ENCODE results near the gene CDKN1C.
A peak's percentile ranks its signal among the peaks of the same experiment; 100 is the strongest.

The CDKN1C gene

GRCh38 chr11:2877474-2877873, 8.1 kb downstream of the CDKN1C start:
- Mint-ChIP-seq H3K27ac (no peak overlapping the region), H3K9me3 (no peaks in the 10 kb centered on the region), H3K36me3 (no peaks in the 10 kb centered on the region), H3K4me3 (no peak overlapping the region), H3K4me1 (no peaks in the 10 kb centered on the region)
- ATAC-seq (no peak), DNase-seq (ENCODE audit: low spot score in 2 of 2) (no peak)

- Mint-ChIP-seq H3K36me3 (peaks cover 7% of the 10 kb centered on the region), H3K4me1 (peaks cover 13% of the 10 kb centered on the region), H3K27ac (no peak overlapping the region), H3K9me3 (no peaks in the 10 kb centered on the region), H3K4me3 (no peak overlapping the region)
- ATAC-seq (no peak), DNase-seq (ENCODE audit: low spot score in 2 of 2) (no peak)
These were observed 10.6 kb downstream of the CDKN1C start for GRCh38 chr11:2874963-2875362.

GRCh38 chr11:2870969-2871680, 14.4 kb downstream of the CDKN1C start:
- Mint-ChIP-seq H3K27ac (no peak overlapping the region), H3K4me3 (no peak overlapping the region), H3K36me3 (peaks cover 7% of the 10 kb centered on the region), H3K4me1 (peaks cover 13% of the 10 kb centered on the region), H3K9me3 (no peaks in the 10 kb centered on the region)
- no peak for DNase-seq (ENCODE audit: low spot score in 2 of 2)
- peak; percentile 5 for ATAC-seq

- ATAC-seq (peak; percentile 27), DNase-seq (ENCODE audit: low spot score in 2 of 2) (no peak)
- Mint-ChIP-seq H3K4me3 (no peak overlapping the region), H3K27ac (no peak overlapping the region), H3K36me3 (peaks cover 7% of the 10 kb centered on the region), H3K4me1 (peaks cover 13% of the 10 kb centered on the region), H3K9me3 (no peaks in the 10 kb centered on the region)
These were observed 15.1 kb downstream of the CDKN1C start for GRCh38 chr11:2870460-2870859.

- no peak for ATAC-seq
These were observed 15.8 kb downstream of the CDKN1C start for GRCh38 chr11:2869561-2870427.

GRCh38 chr11:2869134-2869526, 16.4 kb downstream of the CDKN1C start:
- Mint-ChIP-seq H3K27ac (no peak overlapping the region), H3K9me3 (no peaks in the 10 kb centered on the region), H3K36me3 (peaks cover 7% of the 10 kb centered on the region), H3K4me1 (peaks cover 13% of the 10 kb centered on the region), H3K4me3 (no peak overlapping the region)
- peak; percentile 30 for ATAC-seq
- DNase-seq (ENCODE audit: low spot score in 2 of 2) = no peak

More at GRCh38 chr11:2869561-2870427, 15.8 kb downstream of the CDKN1C start:
- Mint-ChIP-seq H3K4me3 (no peak overlapping the region), H3K4me1 (peaks cover 13% of the 10 kb centered on the region), H3K27ac (no peak overlapping the region), H3K9me3 (no peaks in the 10 kb centered on the region), H3K36me3 (peaks cover 7% of the 10 kb centered on the region)
- no peak for DNase-seq (ENCODE audit: low spot score in 2 of 2)

GRCh38 chr11:2868506-2869133, 17.0 kb downstream of the CDKN1C start:
- Mint-ChIP-seq H3K4me1 (peaks cover 13% of the 10 kb centered on the region), H3K4me3 (peak overlapping the region; percentile 20), H3K36me3 (peaks cover 7% of the 10 kb centered on the region), H3K9me3 (no peaks in the 10 kb centered on the region), H3K27ac (no peak overlapping the region)
- no peak for ATAC-seq
- no peak for DNase-seq (ENCODE audit: low spot score in 2 of 2)

- H3K36me3 Mint-ChIP-seq = peaks cover 7% of the 10 kb centered on the region
- DNase-seq (ENCODE audit: low spot score in 2 of 2) (no peak), ATAC-seq (no peak)
- H3K4me1 Mint-ChIP-seq = peaks cover 13% of the 10 kb centered on the region
- no peak overlapping the region for H3K27ac Mint-ChIP-seq
- H3K9me3 Mint-ChIP-seq = no peaks in the 10 kb centered on the region
- peak overlapping the region; percentile 20 for H3K4me3 Mint-ChIP-seq
These were observed 17.7 kb downstream of the CDKN1C start for GRCh38 chr11:2867722-2868505.

GRCh38 chr11:2867142-2867541, 18.4 kb downstream of the CDKN1C start:
- H3K9me3 Mint-ChIP-seq = no peaks in the 10 kb centered on the region
- H3K27ac Mint-ChIP-seq = no peak overlapping the region
- ATAC-seq (no peak), DNase-seq (ENCODE audit: low spot score in 2 of 2) (no peak)
- peaks cover 7% of the 10 kb centered on the region for H3K36me3 Mint-ChIP-seq
- H3K4me1 Mint-ChIP-seq = peaks cover 13% of the 10 kb centered on the region
- H3K4me3 Mint-ChIP-seq = no peak overlapping the region

GRCh38 chr11:2865922-2866577, 19.5 kb downstream of the CDKN1C start:
- DNase-seq (ENCODE audit: low spot score in 2 of 2) (no peak), ATAC-seq (no peak)
- Mint-ChIP-seq H3K27ac (no peak overlapping the region), H3K4me1 (peaks cover 3% of the 10 kb centered on the region), H3K4me3 (no peak overlapping the region), H3K9me3 (no peaks in the 10 kb centered on the region), H3K36me3 (no peaks in the 10 kb centered on the region)

- H3K36me3 Mint-ChIP-seq = no peaks in the 10 kb centered on the region
- no peak for ATAC-seq
- H3K9me3 Mint-ChIP-seq = no peaks in the 10 kb centered on the region
- no peak for DNase-seq (ENCODE audit: low spot score in 2 of 2)
- no peak overlapping the region for H3K4me3 Mint-ChIP-seq
- no peak overlapping the region for H3K27ac Mint-ChIP-seq
- no peaks in the 10 kb centered on the region for H3K4me1 Mint-ChIP-seq
These were observed 20.7 kb downstream of the CDKN1C start for GRCh38 chr11:2864901-2865300.

GRCh38 chr11:2863276-2863618, 22.3 kb downstream of the CDKN1C start:
- Mint-ChIP-seq H3K9me3 (no peaks in the 10 kb centered on the region), H3K27ac (no peak overlapping the region), H3K4me1 (no peaks in the 10 kb centered on the region), H3K36me3 (no peaks in the 10 kb centered on the region), H3K4me3 (no peak overlapping the region)
- ATAC-seq = no peak
- no peak for DNase-seq (ENCODE audit: low spot score in 2 of 2)

GRCh38 chr11:2862395-2863275, 22.9 kb downstream of the CDKN1C start:
- Mint-ChIP-seq H3K36me3 (no peaks in the 10 kb centered on the region), H3K4me3 (no peak overlapping the region), H3K4me1 (no peaks in the 10 kb centered on the region), H3K27ac (no peak overlapping the region), H3K9me3 (no peaks in the 10 kb centered on the region)
- DNase-seq (ENCODE audit: low spot score in 2 of 2) (no peak), ATAC-seq (no peak)

GRCh38 chr11:2860636-2861035, 24.9 kb downstream of the CDKN1C start:
- Mint-ChIP-seq H3K4me1 (no peaks in the 10 kb centered on the region), H3K4me3 (no peak overlapping the region), H3K27ac (no peak overlapping the region), H3K36me3 (no peaks in the 10 kb centered on the region), H3K9me3 (no peaks in the 10 kb centered on the region)
- ATAC-seq (peak; percentile 73), DNase-seq (ENCODE audit: low spot score in 2 of 2) (no peak)

Measured in stimulated activated effector memory CD8-positive, alpha-beta T cell treated with anti-CD3 and anti-CD28 coated beads, Interleukin-12 subunit alpha, Interleukin-12 subunit beta, amount 100 ng/mL, for 72 hours (primary cell).